Head of caudate nucleus (tissue), 42 donors: ENCODE data around the gene TSPYL2.

ENCODE experiments used
- DNase-seq, 42 donors: peaks; one replicate each; pipeline versions ENCODE4 v3.0.0 to v3.0.0-alpha.2; 2020 to 2021; ENCODE audit warnings: mixed read lengths in 7 of 42
- intact Hi-C: fragments of 100-400 bp; cut with DNase I; formaldehyde crosslinking; loops from one replicate; pipeline ENCODE4 v1.15.0; 2022

TSPYL2 gene

DNA sequence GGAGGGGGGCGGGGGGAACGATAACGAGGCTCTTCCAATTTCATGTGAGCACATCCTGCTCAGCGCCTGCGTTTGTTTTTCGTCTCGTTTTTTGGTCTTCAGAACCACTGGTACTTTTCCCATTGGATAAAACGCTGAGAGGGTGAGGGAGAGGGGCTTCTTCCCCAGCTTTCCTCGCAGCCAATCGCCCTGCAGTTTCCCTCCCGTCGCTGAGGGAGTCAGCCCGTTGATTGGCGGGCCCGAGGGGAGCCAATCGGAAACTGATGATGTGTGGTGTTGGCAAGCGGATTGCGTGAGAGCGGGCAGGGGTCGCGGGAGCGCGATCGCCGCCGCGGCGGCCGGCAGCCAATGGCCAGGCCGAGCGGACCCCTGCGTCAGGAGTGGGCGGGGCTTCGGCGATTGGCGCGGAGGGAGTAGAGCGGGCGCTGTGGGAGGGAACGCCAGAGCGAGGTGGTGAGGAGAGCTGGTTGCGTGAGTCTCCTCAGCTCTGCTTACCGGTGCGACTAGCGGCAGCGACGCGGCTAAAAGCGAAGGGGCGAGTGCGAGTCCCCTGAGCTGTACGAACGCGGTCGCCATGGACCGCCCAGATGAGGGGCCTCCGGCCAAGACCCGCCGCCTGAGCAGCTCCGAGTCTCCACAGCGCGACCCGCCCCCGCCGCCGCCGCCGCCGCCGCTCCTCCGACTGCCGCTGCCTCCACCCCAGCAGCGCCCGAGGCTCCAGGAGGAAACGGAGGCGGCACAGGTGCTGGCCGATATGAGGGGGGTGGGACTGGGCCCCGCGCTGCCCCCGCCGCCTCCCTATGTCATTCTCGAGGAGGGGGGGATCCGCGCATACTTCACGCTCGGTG, at the start of gene TSPYL2:
TSPYL2 (plus strand) TSS at position 443 of the 848 bp plus-strand sequence; CDS start at position 575, 132 bp downstream.
- intact Hi-C loops, result no loop called here

DNA sequence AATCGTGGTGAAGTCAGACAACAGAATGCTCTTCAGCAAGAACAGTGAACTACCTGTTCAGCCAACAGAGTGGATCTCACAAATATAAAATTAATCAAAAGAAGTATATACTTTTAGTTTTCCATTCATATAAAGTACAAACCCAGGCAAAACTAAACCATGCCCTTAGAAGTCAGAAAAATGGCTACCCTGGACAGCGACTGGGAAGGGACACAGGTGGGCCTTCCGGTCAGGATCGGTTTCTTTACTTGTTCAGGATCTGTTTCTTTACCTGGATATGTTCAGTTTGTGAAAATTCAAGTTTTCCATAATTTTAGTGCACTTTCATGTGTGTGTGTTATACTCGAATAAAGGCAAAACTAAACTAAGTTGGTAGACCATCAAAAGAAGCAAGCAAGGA, 46.0 kb upstream of the TSPYL2 start:
- intact Hi-C loops, result no loop called here
- DNase-seq, result no peak

More for the DNA sequence above, at the start of gene TSPYL2:
- peak; percentile 88 to 97 (median 95) for DNase-seq

DNA sequence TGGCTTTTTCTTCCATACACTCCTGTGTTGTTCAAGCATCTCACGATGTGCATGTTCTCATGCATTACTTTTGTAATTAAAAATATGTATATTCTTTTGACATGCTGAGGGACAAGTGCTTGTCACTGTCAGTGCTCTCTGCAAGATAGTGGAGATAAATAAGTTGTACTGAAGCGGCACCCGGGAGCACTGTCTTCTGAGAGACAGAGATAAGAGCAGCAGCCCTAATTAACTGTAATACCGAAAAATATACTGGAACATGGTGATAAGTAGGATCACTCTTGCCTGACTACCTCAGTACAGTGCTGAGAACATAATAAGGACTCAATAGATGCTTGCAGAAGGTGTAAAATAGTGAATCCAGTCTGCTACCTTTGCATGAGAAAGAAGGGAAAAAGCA, 42.9 kb upstream of the TSPYL2 start:
- intact Hi-C loops, result no loop called here
- DNase-seq, result no peak

DNA sequence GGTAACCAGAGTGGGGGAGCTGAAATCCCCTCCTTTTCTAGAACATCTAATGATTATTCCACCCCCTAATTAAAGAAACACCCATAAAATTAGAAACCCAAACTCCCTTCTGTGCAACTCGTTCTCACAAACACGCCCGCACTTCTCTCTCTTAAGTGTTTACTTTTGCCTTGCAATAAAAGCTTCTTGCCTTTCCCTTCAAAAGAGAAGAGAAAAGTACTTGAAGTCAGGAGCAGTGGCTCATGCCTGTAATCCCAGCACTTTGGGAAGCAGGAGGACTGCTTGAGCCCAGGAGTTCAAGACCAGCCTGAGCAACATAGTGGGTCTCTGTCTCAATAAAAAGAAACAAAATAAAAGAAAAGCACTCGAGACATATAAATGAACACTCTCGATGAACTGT, 37.2 kb upstream of the TSPYL2 start:
- intact Hi-C loops, result no loop called here
- no peak for DNase-seq

DNA sequence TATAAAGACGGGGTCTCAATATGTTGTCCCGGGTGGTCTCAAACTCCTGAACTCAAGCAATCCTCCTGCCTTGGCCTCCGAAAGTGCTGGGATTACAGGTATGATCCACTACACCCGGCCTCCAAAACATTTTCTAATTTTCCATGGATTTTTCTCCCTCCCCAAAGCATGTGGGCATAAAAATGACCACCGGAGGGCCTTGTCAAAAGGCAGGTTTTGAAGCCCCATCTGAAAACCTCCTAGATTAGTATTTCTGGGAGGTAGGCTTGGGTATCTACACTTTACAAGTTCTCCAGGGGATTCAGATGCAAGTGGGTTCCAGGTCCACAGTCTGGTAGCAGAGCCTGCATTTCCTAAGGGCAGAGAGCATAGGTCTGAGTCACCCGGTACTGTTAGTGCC, 34.9 kb upstream of the TSPYL2 start:
- no peak for DNase-seq
- intact Hi-C loops, result no loop called here

DNA sequence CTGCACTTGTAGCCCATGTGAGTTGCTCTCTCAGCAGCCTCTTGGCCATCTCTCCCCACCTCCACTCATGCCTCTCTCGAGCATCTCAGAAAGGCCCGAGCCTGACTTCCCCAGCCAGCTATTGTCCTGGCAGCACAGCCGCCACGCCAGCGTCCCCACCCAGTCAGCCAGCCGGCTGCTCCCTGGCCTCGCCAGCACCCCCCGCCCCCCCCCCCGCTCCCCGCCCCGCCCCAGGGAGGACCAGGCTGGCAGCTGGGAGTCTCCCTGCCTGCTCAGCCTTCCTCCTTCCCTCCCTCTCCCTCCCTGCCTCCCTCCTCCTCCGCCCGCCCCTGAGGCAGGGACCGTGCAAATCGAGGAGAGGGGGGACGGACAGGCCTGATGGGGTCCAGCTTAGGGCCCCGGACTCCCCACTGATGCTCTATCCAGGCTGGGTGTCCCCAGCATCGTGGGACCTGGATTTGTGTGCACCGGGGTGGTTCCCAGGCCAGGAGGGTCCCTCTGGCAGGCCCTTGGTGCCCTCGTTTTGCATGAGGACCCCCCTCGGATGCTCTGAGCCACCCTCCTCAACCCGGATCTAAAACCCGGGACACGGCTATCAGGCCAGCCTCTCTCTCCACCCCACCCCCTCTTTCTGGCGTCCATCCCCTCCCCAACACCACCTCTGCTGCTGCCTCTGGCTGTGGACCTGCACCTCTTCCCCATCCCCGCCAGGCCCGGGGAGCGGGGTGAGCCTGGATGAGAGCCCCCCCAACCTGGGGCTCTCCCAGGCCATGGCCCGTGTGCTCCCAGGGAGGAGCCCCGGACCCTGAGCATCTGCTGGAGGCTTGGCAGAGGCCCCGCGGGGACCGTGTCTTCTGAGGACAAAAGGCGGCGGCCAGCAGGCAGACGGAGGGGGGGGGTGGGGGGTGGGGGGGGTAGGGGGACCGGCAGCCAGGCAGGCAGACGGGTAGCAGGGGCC, 33.7 kb upstream of the TSPYL2 start, which contains the start of gene GPR173:
GPR173 (plus strand) TSS at position 621 of the 958 bp plus-strand sequence. CDS start 27,833 bp downstream, outside the sequence.
- peak; percentile 34 to 85 (median 72) for DNase-seq
- intact Hi-C loops, result no loop called here

DNA sequence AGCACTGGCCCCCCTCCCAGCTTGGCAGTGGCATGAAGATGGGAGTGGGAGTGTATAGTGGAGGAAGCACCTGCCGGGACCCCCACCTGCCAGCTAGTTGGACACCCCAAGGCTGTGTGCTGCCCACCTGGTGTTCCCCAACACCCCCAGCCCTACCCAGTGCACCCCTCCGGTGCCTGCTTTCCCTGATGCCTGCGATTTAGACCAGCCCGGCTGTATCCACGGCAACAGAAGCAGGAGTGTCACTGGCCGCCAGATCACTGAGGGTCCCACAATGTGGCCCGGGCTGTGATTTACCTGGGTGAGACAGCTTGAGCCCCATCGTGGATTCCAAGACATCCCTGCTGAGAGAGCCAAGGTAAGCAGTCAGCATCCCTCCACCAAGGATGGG, 33.0 kb upstream of the TSPYL2 start:
- intact Hi-C loops, result no loop called here
- peak in 4 of 42 donors; percentile 3 to 23 (median 14) for DNase-seq

DNA sequence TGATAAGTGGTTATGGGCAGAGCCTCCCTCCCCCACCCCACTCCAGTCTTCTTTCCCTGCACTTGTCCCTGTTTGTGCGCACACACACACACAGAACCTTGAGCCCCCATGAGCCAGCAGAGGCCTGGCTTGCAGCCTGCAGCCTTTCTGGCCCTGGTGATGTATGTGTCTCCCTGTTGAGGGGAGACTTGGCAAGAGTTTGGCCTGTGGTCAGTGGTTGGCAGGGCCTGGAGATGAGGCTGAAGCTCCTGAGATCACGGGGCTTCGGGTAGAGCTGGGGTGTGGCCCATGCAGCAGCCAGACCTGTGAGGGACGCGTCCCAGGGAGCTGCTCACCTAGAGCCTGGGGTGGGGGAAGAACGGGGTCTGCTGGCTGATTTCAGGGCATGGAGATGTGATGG, 31.3 kb upstream of the TSPYL2 start:
- no peak for DNase-seq
- intact Hi-C loops, result no loop called here

DNA sequence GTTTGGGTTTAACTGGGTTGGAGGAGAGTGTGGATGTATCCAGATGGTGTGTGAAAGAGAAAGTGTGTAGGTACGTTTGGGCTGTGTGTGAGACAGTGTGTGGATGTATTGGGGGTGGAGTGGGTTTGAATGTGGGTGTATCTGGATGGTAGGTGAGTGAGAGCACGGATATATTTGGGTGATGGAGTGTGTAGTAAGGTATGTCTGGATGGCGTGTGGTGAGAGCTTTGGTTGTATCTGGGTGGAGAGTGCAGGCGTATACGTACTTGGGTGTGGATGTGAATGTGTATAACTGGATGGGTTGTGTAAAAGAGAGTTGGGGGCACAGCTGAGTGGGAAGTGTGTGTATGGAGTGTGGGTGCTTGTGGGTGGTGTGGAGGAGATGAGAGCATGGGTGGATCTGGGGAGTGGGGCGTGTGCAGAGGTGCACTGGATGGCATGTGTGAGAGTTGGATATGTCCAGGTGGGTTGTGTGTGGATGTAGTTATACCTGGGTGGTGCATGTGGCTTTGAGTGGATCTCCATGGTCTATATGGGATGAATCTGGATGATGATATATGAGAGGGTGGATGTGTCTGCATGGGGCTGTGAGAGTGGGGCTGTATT, 26.8 kb upstream of the TSPYL2 start:
- intact Hi-C loops, result no loop called here
- DNase-seq, result no peak

DNA sequence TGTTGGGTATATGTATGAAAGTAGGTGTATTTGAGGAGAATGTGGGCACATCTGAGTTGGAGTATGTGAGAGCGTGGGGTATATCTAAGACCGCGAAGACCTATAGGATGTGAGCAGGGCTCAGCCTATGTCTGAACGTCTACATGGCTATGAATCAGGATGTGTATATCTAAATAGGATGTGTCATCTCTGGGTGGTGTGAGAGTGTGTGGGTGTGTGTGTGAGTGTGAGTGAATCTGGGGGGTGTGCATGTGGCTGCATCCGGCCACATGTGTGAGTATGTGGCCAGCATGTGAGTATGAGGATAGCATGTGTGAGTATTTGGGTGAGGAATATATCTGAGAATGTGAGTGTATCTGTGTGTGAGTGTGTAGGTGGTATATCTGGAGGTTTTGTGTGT, 25.9 kb upstream of the TSPYL2 start:
- DNase-seq, result no peak
- intact Hi-C loops, result no loop called here

DNA sequence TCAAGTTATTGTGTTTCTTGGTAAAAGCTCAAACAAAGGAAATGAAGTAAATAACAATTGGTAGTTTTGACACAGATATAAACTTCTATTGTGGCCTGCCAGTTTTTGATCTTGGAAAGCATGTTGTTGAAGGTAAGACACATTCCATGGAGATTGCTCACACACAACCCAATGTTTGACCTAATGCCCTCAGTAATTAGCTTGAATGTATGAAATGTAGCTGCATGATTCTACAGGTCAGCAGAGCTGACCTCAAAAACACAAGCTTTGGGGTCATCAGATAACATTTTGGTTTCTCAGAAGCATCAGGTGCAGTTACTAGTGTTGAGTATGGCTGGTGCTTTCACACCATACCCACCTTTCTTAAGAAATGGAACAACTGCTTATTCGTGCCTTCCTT, 17.1 kb upstream of the TSPYL2 start:
- intact Hi-C loops, result no loop called here

DNA sequence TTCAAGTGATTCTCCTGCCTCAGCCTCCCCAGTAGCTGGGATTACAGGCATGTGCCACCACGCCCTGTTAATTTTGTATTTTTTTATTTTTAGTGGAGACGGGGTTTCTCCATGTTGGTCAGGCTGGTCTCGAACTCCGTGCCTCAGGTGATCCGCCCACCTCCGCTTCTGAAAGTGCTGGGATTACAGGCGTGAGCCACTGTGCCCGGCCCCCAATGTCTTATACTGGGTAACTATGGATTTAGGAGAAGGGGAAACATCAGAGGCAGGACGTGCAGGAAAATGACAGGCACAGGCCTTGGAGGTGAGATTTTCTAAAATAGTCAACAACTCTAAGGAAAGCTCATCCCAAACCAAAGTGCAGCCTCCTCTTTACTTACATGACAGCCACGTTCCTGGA, 11.1 kb upstream of the TSPYL2 start:
- DNase-seq, result no peak
- intact Hi-C loops, result no loop called here

More for the DNA sequence above, 17.1 kb upstream of the TSPYL2 start:
- DNase-seq, result no peak

DNA sequence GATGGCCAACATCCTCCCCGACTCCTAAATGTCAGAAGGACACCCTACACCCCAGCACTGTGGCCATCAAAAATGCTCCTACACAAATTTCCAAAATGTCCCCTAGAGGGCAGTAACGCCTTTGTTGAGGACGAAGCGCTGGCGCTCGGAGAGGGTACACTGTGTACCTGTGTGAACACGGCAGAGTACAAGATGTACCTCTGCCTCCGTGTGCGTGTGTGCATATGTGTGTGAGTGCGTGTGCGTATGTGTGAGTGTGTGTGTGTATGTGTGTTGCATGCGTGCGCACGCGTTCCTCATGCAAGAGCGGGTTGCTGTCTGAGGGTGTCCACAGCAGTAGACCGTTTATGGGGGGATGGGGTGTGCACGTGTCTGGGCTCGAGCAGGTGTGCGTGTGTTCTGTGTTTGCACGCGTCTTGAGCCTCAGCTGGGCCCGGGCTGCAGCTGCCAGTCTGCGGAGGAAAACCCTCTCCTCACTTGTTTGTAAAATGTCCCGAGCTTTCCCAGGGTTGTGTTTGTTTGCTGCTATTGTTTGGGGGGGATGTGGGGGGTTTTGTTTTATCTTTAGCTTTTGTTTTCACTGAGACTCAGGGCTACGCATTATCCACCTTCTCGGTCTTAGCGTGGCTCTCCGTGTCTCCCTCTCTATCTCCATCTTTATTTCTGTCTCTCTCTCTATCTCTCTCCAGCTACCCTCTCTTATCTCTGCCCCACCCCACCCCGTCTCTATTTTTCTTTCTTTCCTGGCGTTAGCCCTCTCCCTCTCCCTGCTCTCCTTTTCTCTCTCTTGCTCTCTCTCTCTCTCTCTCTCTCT, 10.4 kb upstream of the TSPYL2 start:
- peak in 40 of 42 donors; percentile 16 to 81 (median 61) for DNase-seq
- intact Hi-C loops, result no loop called here

DNA sequence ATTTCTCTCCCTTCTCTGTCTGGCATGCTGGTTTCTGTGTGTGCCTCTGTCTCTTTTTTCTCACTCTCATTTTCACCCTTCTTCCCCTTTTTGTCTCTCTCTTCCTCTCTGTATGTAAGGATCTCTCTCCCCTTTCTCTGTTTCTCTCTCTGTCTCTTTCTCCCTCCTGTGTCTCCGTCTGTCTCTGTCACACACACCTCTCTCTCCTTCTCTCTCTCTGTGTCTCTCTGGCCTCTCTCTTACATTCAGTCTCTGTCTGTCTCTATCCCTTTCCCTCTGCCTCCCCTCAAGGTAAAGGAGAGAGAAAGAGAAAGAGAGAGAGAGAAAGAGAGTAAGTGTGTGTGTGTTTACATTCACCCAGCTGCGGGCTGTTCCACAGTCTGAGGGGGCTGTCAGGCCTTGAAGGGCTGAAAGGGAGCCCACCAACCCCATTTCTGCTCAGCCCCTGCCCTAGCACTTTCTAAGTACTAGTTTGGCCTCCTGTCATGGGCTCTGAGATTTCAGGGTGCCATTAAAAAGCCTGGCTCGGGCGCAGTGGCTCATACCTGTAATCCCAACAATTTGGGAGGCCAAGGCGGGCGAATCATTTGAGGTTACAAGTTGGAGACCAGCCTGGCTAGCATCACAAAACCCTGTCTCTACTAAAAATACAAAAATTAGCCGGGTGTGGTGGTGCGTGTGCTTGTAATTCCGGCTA, 9.6 kb upstream of the TSPYL2 start:
- intact Hi-C loops, result no loop called here
- no peak for DNase-seq

DNA sequence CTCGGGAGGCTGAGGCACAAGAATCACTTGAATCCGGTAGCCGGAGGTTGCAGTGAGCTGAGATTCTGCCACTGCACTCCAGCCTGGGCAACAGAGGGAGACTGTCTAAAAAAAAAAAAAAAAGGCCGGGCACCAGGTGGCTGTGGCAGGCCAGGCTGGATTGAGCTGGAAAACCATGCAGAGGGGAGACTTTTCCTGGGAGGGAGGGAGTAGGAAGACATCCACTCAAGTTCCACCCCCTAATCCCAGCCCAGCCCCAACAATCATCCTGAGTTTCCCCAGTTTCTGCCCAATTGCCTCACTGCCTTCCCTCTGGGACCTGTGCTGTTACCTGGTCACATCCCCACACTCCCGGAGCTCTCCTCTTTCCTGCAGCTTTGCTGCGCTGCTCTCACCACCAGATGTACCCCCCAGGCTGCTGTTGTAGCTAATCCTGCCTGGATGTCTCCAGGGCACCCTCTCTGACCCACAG, 9.0 kb upstream of the TSPYL2 start:
- intact Hi-C loops, result no loop called here
- no peak for DNase-seq

DNA sequence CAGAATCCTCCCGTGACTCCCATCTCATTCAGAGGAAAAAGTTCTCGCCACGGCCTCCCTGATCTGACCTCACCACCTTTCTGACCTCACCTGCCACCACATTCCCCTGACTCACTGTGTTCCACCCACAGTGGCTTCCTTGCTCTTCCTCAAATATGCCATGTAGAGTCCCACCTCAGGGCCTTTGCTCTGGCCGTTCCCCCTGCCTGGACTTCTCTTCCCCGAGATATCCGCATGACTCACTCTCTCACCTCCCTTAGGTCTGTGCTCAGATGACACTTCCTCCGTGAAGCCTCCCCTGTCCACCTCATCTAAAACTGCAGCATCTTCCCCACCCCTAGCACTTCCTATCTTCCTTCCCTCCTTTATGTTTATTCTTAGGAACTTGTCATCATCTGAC, 7.2 kb upstream of the TSPYL2 start:
- intact Hi-C loops, result no loop called here
- no peak for DNase-seq

DNA sequence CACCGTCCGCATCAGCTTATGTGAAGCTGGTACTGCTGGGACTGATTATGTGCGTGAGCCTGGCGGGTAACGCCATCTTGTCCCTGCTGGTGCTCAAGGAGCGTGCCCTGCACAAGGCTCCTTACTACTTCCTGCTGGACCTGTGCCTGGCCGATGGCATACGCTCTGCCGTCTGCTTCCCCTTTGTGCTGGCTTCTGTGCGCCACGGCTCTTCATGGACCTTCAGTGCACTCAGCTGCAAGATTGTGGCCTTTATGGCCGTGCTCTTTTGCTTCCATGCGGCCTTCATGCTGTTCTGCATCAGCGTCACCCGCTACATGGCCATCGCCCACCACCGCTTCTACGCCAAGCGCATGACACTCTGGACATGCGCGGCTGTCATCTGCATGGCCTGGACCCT, 5.5 kb upstream of the TSPYL2 start:
- intact Hi-C loops, result no loop called here
- DNase-seq, result no peak
